Middle frontal gyrus (tissue), 1 donor: Measurements from ENCODE around the gene CCDC57.

ENCODE experiments used
- DNase-seq: peaks from one replicate; pipeline ENCODE4 v3.0.0-alpha.2; 2015; ENCODE audit warnings: low spot score; ENCODE audit errors: extremely low spot score

The CCDC57 gene

GRCh38 chr17:82051776-82052637 is 160.6 kb downstream of the CCDC57 start, which contains the start of the genes GPS1 and RFNG:
TSS of gene GPS1 (plus strand) at chr17:82051898. CDS start at chr17:82051932, 34 bp downstream.
TSS of gene RFNG (minus strand) at chr17:82051811. CDS start at chr17:82051766, 45 bp downstream.
- DNase-seq = peak; percentile 32
